ENCODE results near the gene CSNK1G1.
"Not testable (repeated sequence)": the region's sequence is repeated elsewhere in the genome, so short reads cannot be mapped to it uniquely, and the experiment has no call there.

CSNK1G1 gene

GRCh38 chr15:64349375-64349774 lies 6.6 kb downstream of the CSNK1G1 start:
- TF ChIP-seq, protein P1, sequence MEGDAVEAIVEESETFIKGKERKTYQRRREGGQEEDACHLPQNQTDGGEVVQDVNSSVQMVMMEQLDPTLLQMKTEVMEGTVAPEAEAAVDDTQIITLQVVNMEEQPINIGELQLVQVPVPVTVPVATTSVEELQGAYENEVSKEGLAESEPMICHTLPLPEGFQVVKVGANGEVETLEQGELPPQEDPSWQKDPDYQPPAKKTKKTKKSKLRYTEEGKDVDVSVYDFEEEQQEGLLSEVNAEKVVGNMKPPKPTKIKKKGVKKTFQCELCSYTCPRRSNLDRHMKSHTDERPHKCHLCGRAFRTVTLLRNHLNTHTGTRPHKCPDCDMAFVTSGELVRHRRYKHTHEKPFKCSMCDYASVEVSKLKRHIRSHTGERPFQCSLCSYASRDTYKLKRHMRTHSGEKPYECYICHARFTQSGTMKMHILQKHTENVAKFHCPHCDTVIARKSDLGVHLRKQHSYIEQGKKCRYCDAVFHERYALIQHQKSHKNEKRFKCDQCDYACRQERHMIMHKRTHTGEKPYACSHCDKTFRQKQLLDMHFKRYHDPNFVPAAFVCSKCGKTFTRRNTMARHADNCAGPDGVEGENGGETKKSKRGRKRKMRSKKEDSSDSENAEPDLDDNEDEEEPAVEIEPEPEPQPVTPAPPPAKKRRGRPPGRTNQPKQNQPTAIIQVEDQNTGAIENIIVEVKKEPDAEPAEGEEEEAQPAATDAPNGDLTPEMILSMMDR (conservative IDR thresholded peaks at IDR 0.05; ENCODE audit: low read depth), result no peak
- DNase-seq (ENCODE audit: low spot score), result no peak
- ChIA-PET POLR2A (ENCODE audit: low non-redundant PET) (no interaction called here), CTCF (interaction anchor here (0.6 to 0.9 kb wide), 2 partner anchors 10 to 1252 kb away, joined by 3 to 4 read pairs; no protein-coding TSS in a partner anchor)
- no peak overlapping the region for H3K27ac ChIP-seq

DNA sequence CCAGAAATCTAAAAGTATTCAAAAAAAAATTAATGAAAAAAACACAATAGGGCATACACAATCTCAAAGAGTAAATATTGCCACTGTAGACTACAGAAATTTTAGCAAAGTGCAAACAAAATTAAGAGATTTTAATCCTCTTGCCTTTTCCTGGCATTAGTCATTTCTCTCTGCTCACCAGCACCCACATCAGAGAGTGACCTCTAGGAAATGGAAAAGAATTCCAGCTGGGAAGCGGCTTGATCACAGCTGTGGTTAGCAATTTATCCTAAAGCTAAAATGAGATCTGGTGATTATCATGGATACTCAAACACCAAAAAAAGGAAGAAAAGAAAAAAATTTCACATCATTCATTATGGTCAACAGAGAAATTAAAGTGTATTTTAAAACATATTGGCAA lies 7.5 kb downstream of the CSNK1G1 start:
- CTCF ChIA-PET, result interaction anchor here (0.6 kb wide), 1 partner anchor 281 kb away, joined by 3 read pairs; no protein-coding TSS in a partner anchor
- no peak for DNase-seq (ENCODE audit: low spot score)
- TF ChIP-seq, protein P1 (conservative IDR thresholded peaks at IDR 0.05; ENCODE audit: low read depth), result no peak
- POLR2A ChIA-PET (ENCODE audit: low non-redundant PET), result no interaction called here
- H3K27ac ChIP-seq, result no peak overlapping the region

GRCh38 chr15:64346242-64346641 lies 9.7 kb downstream of the CSNK1G1 start:
- H3K27ac ChIP-seq; DNase-seq (ENCODE audit: low spot score); POLR2A ChIA-PET (ENCODE audit: low non-redundant PET); CTCF ChIA-PET: not testable (repeated sequence)

GRCh38 chr15:64344651-64345294 lies 11.2 kb downstream of the CSNK1G1 start:
- H3K27ac ChIP-seq, result no peak overlapping the region
- CTCF ChIA-PET, result interaction anchor here (0.7 kb wide), 1 partner anchor 21 kb away, joined by 3 read pairs; no protein-coding TSS in a partner anchor

DNA sequence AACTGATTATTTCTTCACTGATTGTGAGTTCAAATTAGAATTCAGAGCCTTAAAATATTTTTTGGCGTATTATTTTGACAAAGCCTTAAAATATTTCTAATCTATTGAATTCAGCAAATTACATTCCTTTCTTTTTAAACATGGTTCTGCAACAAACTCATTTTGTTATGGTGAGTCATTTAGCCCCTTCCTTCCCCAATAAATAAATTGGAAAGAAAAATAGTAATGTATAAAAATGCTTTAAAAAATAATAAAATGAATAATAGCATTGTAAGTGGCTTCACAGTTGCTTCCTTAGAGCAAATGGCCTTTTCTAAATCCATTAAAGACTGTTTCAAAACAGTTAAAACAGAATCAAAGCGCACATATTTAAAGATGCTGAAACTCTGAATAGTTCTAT lies 12.1 kb downstream of the CSNK1G1 start:
- no peak overlapping the region for H3K27ac ChIP-seq
- no peak for DNase-seq (ENCODE audit: low spot score)
- ChIA-PET POLR2A (ENCODE audit: low non-redundant PET) (no interaction called here), CTCF (no interaction called here)
- TF ChIP-seq, protein P1 (conservative IDR thresholded peaks at IDR 0.05; ENCODE audit: low read depth), result no peak

More at GRCh38 chr15:64344651-64345294, 11.2 kb downstream of the CSNK1G1 start:
- POLR2A ChIA-PET (ENCODE audit: low non-redundant PET), result no interaction called here
- TF ChIP-seq, protein P1 (conservative IDR thresholded peaks at IDR 0.05; ENCODE audit: low read depth), result no peak
- no peak for DNase-seq (ENCODE audit: low spot score)

- POLR2A ChIA-PET (ENCODE audit: low non-redundant PET), result no interaction called here
- H3K27ac ChIP-seq, result no peak overlapping the region
- no peak for DNase-seq (ENCODE audit: low spot score)
- CTCF ChIA-PET, result no interaction called here
- TF ChIP-seq, protein P1 (conservative IDR thresholded peaks at IDR 0.05; ENCODE audit: low read depth), result no peak
Measured at GRCh38 chr15:64343222-64343621, 12.8 kb downstream of the CSNK1G1 start.

- CTCF ChIA-PET, result interaction anchor here (0.9 kb wide), 1 partner anchor 9 kb away, joined by 4 read pairs; no protein-coding TSS in a partner anchor
- TF ChIP-seq, protein P1 (conservative IDR thresholded peaks at IDR 0.05; ENCODE audit: low read depth), result no peak
- POLR2A ChIA-PET (ENCODE audit: low non-redundant PET), result no interaction called here
Measured at GRCh38 chr15:64341961-64342360, 14.0 kb downstream of the CSNK1G1 start.

More at GRCh38 chr15:64341961-64342360, 14.0 kb downstream of the CSNK1G1 start:
- H3K27ac ChIP-seq, result no peak overlapping the region
- no peak for DNase-seq (ENCODE audit: low spot score)
